ENCODE measurements around the gene SORL1-AS1.

The SORL1-AS1 gene

DNA sequence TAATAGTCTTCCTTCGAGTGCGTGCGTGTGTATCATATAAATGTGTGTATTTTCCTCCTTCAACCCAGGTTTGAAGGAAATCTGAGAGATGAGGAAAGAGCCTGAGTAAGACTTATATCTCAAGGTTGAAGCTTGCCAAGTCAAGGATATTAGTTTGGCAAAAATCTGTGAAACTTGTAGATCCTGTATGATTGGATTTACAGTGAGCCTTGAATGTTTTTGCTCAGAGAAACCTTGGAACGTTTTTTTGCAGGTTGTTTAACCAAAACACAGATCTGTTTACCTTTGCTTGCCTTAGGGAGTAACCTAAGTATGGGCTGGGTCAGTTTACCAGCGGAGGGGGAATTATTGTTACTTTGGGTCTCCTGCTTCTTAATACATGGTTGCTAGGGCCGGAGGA, 35.9 kb upstream of the SORL1-AS1 start:
- peaks cover 4% of the 10 kb centered on the region for H3K36me3 Mint-ChIP-seq (ENCODE audit: insufficient read depth, unreplicated experiment)
- POLR2A ChIA-PET = interaction anchor here (0.6 kb wide), 1 partner anchor 22 kb away, joined by 3 read pairs; no protein-coding TSS in a partner anchor
- intact Hi-C loops (cut with micrococcal nuclease) = no loop called here
- no peak for DNase-seq (ENCODE audit: unreplicated experiment)
- H3K4me3 Mint-ChIP-seq (ENCODE audit: unreplicated experiment) = no peak overlapping the region
- H3K4me1 Mint-ChIP-seq (ENCODE audit: insufficient read depth, unreplicated experiment) = no peaks in the 10 kb centered on the region
- H3K27ac Mint-ChIP-seq (ENCODE audit: low read depth, unreplicated experiment) = no peak overlapping the region
- H3K27me3 Mint-ChIP-seq (ENCODE audit: insufficient read depth, unreplicated experiment) = no peaks in the 10 kb centered on the region
- H3K9me3 Mint-ChIP-seq (ENCODE audit: unreplicated experiment) = no peaks in the 10 kb centered on the region
- TF ChIP-seq, protein P1, sequence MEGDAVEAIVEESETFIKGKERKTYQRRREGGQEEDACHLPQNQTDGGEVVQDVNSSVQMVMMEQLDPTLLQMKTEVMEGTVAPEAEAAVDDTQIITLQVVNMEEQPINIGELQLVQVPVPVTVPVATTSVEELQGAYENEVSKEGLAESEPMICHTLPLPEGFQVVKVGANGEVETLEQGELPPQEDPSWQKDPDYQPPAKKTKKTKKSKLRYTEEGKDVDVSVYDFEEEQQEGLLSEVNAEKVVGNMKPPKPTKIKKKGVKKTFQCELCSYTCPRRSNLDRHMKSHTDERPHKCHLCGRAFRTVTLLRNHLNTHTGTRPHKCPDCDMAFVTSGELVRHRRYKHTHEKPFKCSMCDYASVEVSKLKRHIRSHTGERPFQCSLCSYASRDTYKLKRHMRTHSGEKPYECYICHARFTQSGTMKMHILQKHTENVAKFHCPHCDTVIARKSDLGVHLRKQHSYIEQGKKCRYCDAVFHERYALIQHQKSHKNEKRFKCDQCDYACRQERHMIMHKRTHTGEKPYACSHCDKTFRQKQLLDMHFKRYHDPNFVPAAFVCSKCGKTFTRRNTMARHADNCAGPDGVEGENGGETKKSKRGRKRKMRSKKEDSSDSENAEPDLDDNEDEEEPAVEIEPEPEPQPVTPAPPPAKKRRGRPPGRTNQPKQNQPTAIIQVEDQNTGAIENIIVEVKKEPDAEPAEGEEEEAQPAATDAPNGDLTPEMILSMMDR (IDR thresholded peaks at IDR 0.05; ENCODE audit: unreplicated experiment) = no peak
- no TSS peak for BruUV-seq (replicated peaks)
- CTCF ChIA-PET = interaction anchor here (0.5 to 1.1 kb wide), 3 partner anchors 15 to 121 kb away, joined by 3 read pairs; partner anchors contain the start of gene SORL1

DNA sequence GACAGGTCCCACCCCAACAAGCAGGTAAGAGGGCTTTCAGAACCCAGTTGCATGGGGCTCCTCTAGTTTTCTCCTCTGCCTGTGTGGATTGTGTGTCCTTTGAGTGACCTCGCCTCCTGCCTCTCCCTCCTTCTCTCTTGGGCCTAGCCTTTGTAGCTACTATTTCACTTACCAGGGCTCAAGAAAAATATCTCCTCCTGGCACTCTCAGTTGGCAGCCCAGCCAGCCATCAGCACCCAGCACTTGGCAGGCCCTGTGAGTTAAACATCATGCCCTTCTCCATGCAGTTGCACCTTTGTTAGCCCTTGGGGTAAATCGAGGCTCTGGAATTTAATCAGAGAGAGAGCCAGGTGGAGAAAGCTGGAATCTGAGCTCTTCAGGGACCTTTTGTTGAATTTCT, 35.4 kb upstream of the SORL1-AS1 start:
- TF ChIP-seq, protein P1 (IDR thresholded peaks at IDR 0.05; ENCODE audit: unreplicated experiment) = no peak
- no peak overlapping the region for H3K27ac Mint-ChIP-seq (ENCODE audit: low read depth, unreplicated experiment)
- BruUV-seq (replicated peaks) = no TSS peak
- intact Hi-C loops (cut with micrococcal nuclease) = no loop called here
- ChIA-PET CTCF (interaction anchor here (0.7 to 1.1 kb wide), 2 partner anchors 14 to 121 kb away, joined by 3 read pairs; no protein-coding TSS in a partner anchor), POLR2A (no interaction called here)
- H3K36me3 Mint-ChIP-seq (ENCODE audit: insufficient read depth, unreplicated experiment) = peaks cover 4% of the 10 kb centered on the region
- H3K9me3 Mint-ChIP-seq (ENCODE audit: unreplicated experiment) = no peaks in the 10 kb centered on the region
- no peaks in the 10 kb centered on the region for H3K4me1 Mint-ChIP-seq (ENCODE audit: insufficient read depth, unreplicated experiment)
- H3K4me3 Mint-ChIP-seq (ENCODE audit: unreplicated experiment) = no peak overlapping the region
- DNase-seq (ENCODE audit: unreplicated experiment) = no peak
- no peaks in the 10 kb centered on the region for H3K27me3 Mint-ChIP-seq (ENCODE audit: insufficient read depth, unreplicated experiment)

DNA sequence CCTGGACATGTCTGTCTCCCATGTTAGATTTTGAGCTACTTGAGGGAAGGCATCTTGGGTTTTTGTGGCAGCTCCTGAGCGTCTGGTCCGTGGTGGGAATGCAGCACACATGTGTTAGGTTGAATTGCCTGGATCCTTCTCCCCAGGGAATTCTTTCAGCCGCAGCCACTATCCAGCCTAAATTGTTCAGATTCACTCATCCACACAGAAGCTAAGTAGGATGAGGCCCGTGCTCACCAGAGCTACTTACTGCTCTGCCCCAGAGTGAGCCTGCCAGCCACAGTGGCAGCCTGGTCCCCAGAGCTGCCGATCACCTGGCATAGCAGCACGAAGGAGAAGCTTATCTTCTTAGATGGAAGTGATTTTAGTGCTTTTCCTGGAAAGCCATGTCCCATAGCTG, 34.4 kb upstream of the SORL1-AS1 start:
- Mint-ChIP-seq H3K27me3 (ENCODE audit: insufficient read depth, unreplicated experiment) (no peaks in the 10 kb centered on the region), H3K36me3 (ENCODE audit: insufficient read depth, unreplicated experiment) (peaks cover 4% of the 10 kb centered on the region), H3K27ac (ENCODE audit: low read depth, unreplicated experiment) (no peak overlapping the region), H3K4me3 (ENCODE audit: unreplicated experiment) (no peak overlapping the region), H3K4me1 (ENCODE audit: insufficient read depth, unreplicated experiment) (no peaks in the 10 kb centered on the region), H3K9me3 (ENCODE audit: unreplicated experiment) (no peaks in the 10 kb centered on the region)
- ChIA-PET POLR2A (no interaction called here), CTCF (no interaction called here)
- intact Hi-C loops (cut with micrococcal nuclease) = no loop called here
- no TSS peak for BruUV-seq (replicated peaks)
- TF ChIP-seq, protein P1 (IDR thresholded peaks at IDR 0.05; ENCODE audit: unreplicated experiment) = no peak
- DNase-seq (ENCODE audit: unreplicated experiment) = no peak

DNA sequence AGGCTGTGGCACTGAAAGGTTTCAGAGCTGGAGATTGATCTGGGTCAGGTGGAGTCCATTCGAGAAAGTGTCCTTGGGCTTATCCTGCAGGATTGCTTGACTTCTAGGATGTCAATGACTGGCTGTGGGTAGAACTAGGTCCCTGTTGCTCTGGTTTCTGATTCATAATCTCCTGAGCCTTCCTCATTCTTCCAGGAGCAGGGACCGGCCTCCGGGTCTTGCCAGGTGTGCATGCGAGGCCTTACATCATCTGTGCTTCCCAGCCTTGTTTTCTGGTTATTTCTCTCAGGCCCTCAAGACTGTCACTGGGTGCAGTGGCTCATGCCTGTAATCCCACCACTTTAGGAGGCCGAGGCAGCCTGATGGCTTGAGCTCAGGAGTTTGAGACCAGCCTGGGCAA, 33.3 kb upstream of the SORL1-AS1 start:
- Mint-ChIP-seq H3K4me1 (ENCODE audit: insufficient read depth, unreplicated experiment) (peaks cover 5% of the 10 kb centered on the region), H3K9me3 (ENCODE audit: unreplicated experiment) (no peaks in the 10 kb centered on the region), H3K36me3 (ENCODE audit: insufficient read depth, unreplicated experiment) (peaks cover 4% of the 10 kb centered on the region), H3K4me3 (ENCODE audit: unreplicated experiment) (no peak overlapping the region), H3K27me3 (ENCODE audit: insufficient read depth, unreplicated experiment) (no peaks in the 10 kb centered on the region), H3K27ac (ENCODE audit: low read depth, unreplicated experiment) (no peak overlapping the region)
- POLR2A ChIA-PET = no interaction called here
- BruUV-seq (replicated peaks) = no TSS peak
- CTCF ChIA-PET = no interaction called here
- intact Hi-C loops (cut with micrococcal nuclease) = no loop called here
- TF ChIP-seq, protein P1 (IDR thresholded peaks at IDR 0.05; ENCODE audit: unreplicated experiment) = no peak
- DNase-seq (ENCODE audit: unreplicated experiment) = no peak

Measured in MCF 10A (cell line).